B cell (primary cell): ENCODE data around the gene SELENOI. TPM values are rescaled to one million over a fixed set of nuclear protein-coding genes. Genes with fewer than 3 reads are reported as not detected.

Experiments used
- ATAC-seq: fragments of 200-7000 bp; cut with Tn5 transposase; one replicate; pipeline ENCODE4 v1.10.0; 2021; ENCODE audit warnings: low read depth, mild to moderate bottlenecking, moderate number of reproducible peaks, moderate library complexity
- CTCF ChIA-PET: fragments of 350-600 bp; sonication (Branson Sonifier 250); formaldehyde crosslinking; loops from one replicate; lab custom pipeline; 2021; ENCODE audit warnings: antibody characterized with exemption, inconsistent platforms; lab: Charles Lee
- POLR2A ChIA-PET: fragments of 350-600 bp; sonication (Branson Sonifier 250); formaldehyde crosslinking; loops from one replicate; lab custom pipeline; 2021; ENCODE audit warnings: antibody characterized with exemption; lab: Charles Lee
- DNase-seq: peaks from one replicate; pipeline ENCODE4 v3.0.0; 2013
- H2AFZ ChIP-seq: 2 replicates; pipeline ENCODE4 v1.6.1; 2012; ENCODE audit warnings: mild to moderate bottlenecking, low read depth, low read length; ENCODE audit not compliant: insufficient read depth, poor library complexity, severe bottlenecking
- H3K27ac ChIP-seq, 2 donors: 1 replicate in 1 of 2; 2 replicates in 1 of 2; pipeline ENCODE4 v1.5.1; 2012 to 2013; ENCODE audit warnings: low read length in 2 of 2, mild to moderate bottlenecking in 2 of 2, moderate library complexity in 1 of 2
- H3K27me3 ChIP-seq, 4 experiments: fragments of 200-600 bp in 1 of 4; sonication (generic) in 1 of 4; replicated peaks in 1 of 4; 1 replicate in 2 of 4; 2 replicates in 2 of 4; pipeline versions ENCODE4 v1.6.1 to v1.7.0; 2013 to 2016; ENCODE audit warnings: low read length in 3 of 4, mild to moderate bottlenecking in 2 of 4, mixed read lengths in 1 of 4, moderate library complexity in 1 of 4; ENCODE audit not compliant: insufficient read depth in 4 of 4, control insufficient read depth in 3 of 4; ENCODE audit errors: control extremely low read depth in 1 of 4
- H3K36me3 ChIP-seq, 2 experiments: replicated peaks in 1 of 2; 1 replicate in 1 of 2; 2 replicates in 1 of 2; pipeline versions ENCODE4 v1.6.1 to v1.7.1; 2013; ENCODE audit warnings: low read length in 1 of 2; ENCODE audit not compliant: insufficient read depth in 2 of 2, control insufficient read depth in 1 of 2; ENCODE audit errors: control extremely low read depth in 1 of 2, extremely low read depth in 1 of 2
- H3K4me1 ChIP-seq, 2 donors: fragments of 200-600 bp in 1 of 2; sonication (generic) in 1 of 2; 1 replicate in 1 of 2; 2 replicates in 1 of 2; pipeline versions ENCODE4 v1.5.1 to v1.6.1; 2013 to 2017; ENCODE audit warnings: low read length in 2 of 2; ENCODE audit not compliant: control insufficient read depth in 2 of 2, insufficient read depth in 2 of 2
- H3K4me2 ChIP-seq: replicated peaks from 2 replicates; pipeline ENCODE3; 2012; ENCODE audit warnings: mild to moderate bottlenecking, low read depth, low read length; ENCODE audit not compliant: poor library complexity, severe bottlenecking
- H3K4me3 ChIP-seq, 5 experiments: fragments of 200-600 bp in 1 of 5; sonication (generic) in 1 of 5; 1 replicate in 3 of 5; 2 replicates in 2 of 5; pipeline versions ENCODE4 v1.5.1 to v1.7.0; 2011 to 2016; ENCODE audit warnings: low read length in 4 of 5, mild to moderate bottlenecking in 4 of 5, low read depth in 2 of 5, control low read depth in 1 of 5, moderate library complexity in 1 of 5; ENCODE audit not compliant: insufficient read depth in 1 of 5; ENCODE audit errors: control extremely low read depth in 1 of 5, extremely low read depth in 1 of 5
- H3K79me2 ChIP-seq: fragments of 200-600 bp; sonication (generic); one replicate; pipeline ENCODE4 v1.6.0; 2016; ENCODE audit warnings: low read length; ENCODE audit not compliant: control insufficient read depth, insufficient read depth
- H3K9ac ChIP-seq: fragments of 200-600 bp; sonication (generic); 2 replicates; pipeline ENCODE4 v1.6.1; 2017; ENCODE audit warnings: mild to moderate bottlenecking, low read length, moderate library complexity
- H3K9me3 ChIP-seq, 3 donors: one replicate each; pipeline versions ENCODE4 v1.6.1 to v1.7.1; 2013; ENCODE audit warnings: low read length in 2 of 3; ENCODE audit not compliant: control insufficient read depth in 2 of 3, insufficient read depth in 1 of 3; ENCODE audit errors: control extremely low read depth in 1 of 3
- H4K20me1 ChIP-seq: 2 replicates; pipeline ENCODE4 v1.6.0; 2012; ENCODE audit warnings: mild to moderate bottlenecking, low read length; ENCODE audit not compliant: insufficient read depth, control insufficient read depth, poor library complexity, severe bottlenecking
- H3K27ac Mint-ChIP-seq: one replicate; pipeline ENCODE4 v1.8.0; 2021; ENCODE audit warnings: mixed read lengths
- H3K27me3 Mint-ChIP-seq: one replicate; pipeline ENCODE4 v1.8.0; 2021; ENCODE audit warnings: mixed read lengths
- H3K4me1 Mint-ChIP-seq: one replicate; pipeline ENCODE4 v1.8.0; 2021; ENCODE audit warnings: mixed read lengths
- H3K4me3 Mint-ChIP-seq: one replicate; pipeline ENCODE4 v1.8.0; 2021; ENCODE audit warnings: mixed read lengths
- H3K9me3 Mint-ChIP-seq: one replicate; pipeline ENCODE4 v1.8.0; 2022; ENCODE audit warnings: mixed read lengths; ENCODE audit not compliant: insufficient read depth
- CTCF ChIP-seq: fragments of 200-600 bp; IDR thresholded peaks from one replicate; pipeline ENCODE4 v1.8.0; 2022; ENCODE audit warnings: antibody characterized with exemption, mild to moderate bottlenecking
- EZH2 ChIP-seq: IDR thresholded peaks from 2 replicates; pipeline ENCODE4 v1.6.1; 2012; ENCODE audit warnings: borderline replicate concordance, low read depth, mild to moderate bottlenecking, moderate library complexity, low read length; ENCODE audit not compliant: insufficient read depth, poor library complexity, severe bottlenecking
- WGBS: methylation state at CpG from one replicate; pipeline ENCODE4 v1.1.5; 2013; ENCODE audit warnings: missing lambda C conversion rate; ENCODE audit not compliant: insufficient coverage; 5-methylcytosine and 5-hydroxymethylcytosine counted together
- intact Hi-C: fragments of 100-400 bp; cut with micrococcal nuclease; formaldehyde crosslinking; loops from one replicate; pipeline ENCODE4 v1.10.0; 2022
- polyA plus RNA-seq: library from polyadenylated mRNA; depleted of rRNA; stranded (reverse); fragments of >200 nt; gene quantifications from 2 replicates; pipeline ENCODE4 v1.2.3, GENCODE V29; 2012
- total RNA-seq, 2 donors: library from RNA; stranded (reverse); fragments of 120-200 nt in 1 of 2; gene quantifications; 1 replicate in 1 of 2; 2 replicates in 1 of 2; pipeline versions ENCODE4 v1.2.3 to v1.2.4, GENCODE V29; 2013 to 2022

The SELENOI gene
- total and polyA plus RNA-seq, 2 donors (not counting 1 experiment from before 2014, with no cell fraction given), result 3.4 to 20.1 TPM

GRCh38 chr2:26359886-26360473 lies 14.0 kb downstream of the SELENOI start:
- DNase-seq, result no peak
- ChIA-PET POLR2A (no interaction called here), CTCF (no interaction called here)
- Histone ChIP-seq H2AFZ (no peak overlapping the region), H3K79me2 (peaks cover 77% of the 10 kb centered on the region), H3K9ac (no peak overlapping the region), H3K9me3 (no peaks in the 10 kb centered on the region), H4K20me1 (peaks cover 42% of the 10 kb centered on the region), H3K4me3 (no peak overlapping the region), H3K27ac (no peak overlapping the region), H3K36me3 (peaks cover 3 to 5% of the 10 kb centered on the region in 2 experiments), H3K4me2 (no peak overlapping the region), H3K27me3 (no peaks in the 10 kb centered on the region), H3K4me1 (no peaks in the 10 kb centered on the region)
- H3K9me3 Mint-ChIP-seq, result no peaks in the 10 kb centered on the region
- no CpG with 5 or more reads among the region's 4 CpGs for WGBS
- no peak for ATAC-seq
- H3K27ac Mint-ChIP-seq, result no peak overlapping the region
- intact Hi-C loops, result no loop called here
- H3K27me3 Mint-ChIP-seq, result no peaks in the 10 kb centered on the region
- peaks cover 10% of the 10 kb centered on the region for H3K4me1 Mint-ChIP-seq
- TF ChIP-seq CTCF, result no peak
- no peak overlapping the region for H3K4me3 Mint-ChIP-seq

- Histone ChIP-seq H2AFZ (no peak overlapping the region), H3K4me2 (no peak overlapping the region), H4K20me1 (peaks cover 22% of the 10 kb centered on the region), H3K27me3 (no peaks in the 10 kb centered on the region), H3K9ac (no peak overlapping the region), H3K79me2 (peaks cover 43% of the 10 kb centered on the region), H3K36me3 (peaks cover 8 to 14% of the 10 kb centered on the region in 2 experiments), H3K9me3 (no peaks in the 10 kb centered on the region), H3K27ac (no peak overlapping the region), H3K4me1 (no peaks in the 10 kb centered on the region), H3K4me3 (no peak overlapping the region)
- WGBS, result 92% methylated on average over 2 of the region's 4 CpGs
- Mint-ChIP-seq H3K27me3 (no peaks in the 10 kb centered on the region), H3K4me3 (no peak overlapping the region), H3K27ac (no peak overlapping the region), H3K4me1 (peaks cover 6% of the 10 kb centered on the region), H3K9me3 (no peaks in the 10 kb centered on the region)
- no peak for DNase-seq
- ChIA-PET CTCF (interaction anchor here (1.3 kb wide), 1 partner anchor 17 kb away, joined by 4 read pairs; the partner anchor contains the start of gene SELENOI), POLR2A (interaction anchor here (0.5 to 0.9 kb wide), 2 partner anchors 17 to 410 kb away, joined by 3 read pairs; partner anchors contain the start of gene ADGRF3)
- TF ChIP-seq CTCF (no peak), EZH2 (no peak)
- ATAC-seq, result no peak
- intact Hi-C loops, result no loop called here
Measured at GRCh38 chr2:26363323-26363722, 17.4 kb downstream of the SELENOI start.
